ENCODE data around the gene UBE2G1.

GRCh38 chr17:4344926-4345325 lies 21.5 kb downstream of the UBE2G1 start:
- TF ChIP-seq EZH2 (IDR thresholded peaks at IDR 0.05; ENCODE audit: borderline replicate concordance, insufficient read depth, low read length, poor library complexity, severe bottlenecking): no peak
- TF ChIP-seq CTCF (IDR thresholded peaks at IDR 0.05; ENCODE audit: poor library complexity, severe bottlenecking): no peak
- no peak for TF ChIP-seq EP300 (conservative IDR thresholded peaks at IDR 0.05; ENCODE audit: poor library complexity, severe bottlenecking)

All from neural cell (in vitro differentiated cells).